Measurements from ENCODE around the gene ZIC2.
"Not testable (repeated sequence)": the region's sequence is repeated elsewhere in the genome, so short reads cannot be mapped to it uniquely, and the experiment has no call there.

Gene ZIC2

GRCh38 chr13:99944606-99945005 is 37.0 kb upstream of the ZIC2 start:
- no peak for DNase-seq (ENCODE audit: low spot score)
- TF ChIP-seq CTCF (IDR thresholded peaks at IDR 0.05; ENCODE audit: extremely low read depth, insufficient read depth, missing control alignments), result no peak
- in situ Hi-C loops (cut with MboI; ENCODE audit: low pct_unique_long_range_greater_than_20kb, low sequenced_read_pairs, unreplicated experiment), result no loop called here

GRCh38 chr13:99945515-99945914 is 36.1 kb upstream of the ZIC2 start:
- in situ Hi-C loops (cut with MboI; ENCODE audit: low pct_unique_long_range_greater_than_20kb, low sequenced_read_pairs, unreplicated experiment); DNase-seq (ENCODE audit: low spot score): not testable (repeated sequence)

- no peak for DNase-seq (ENCODE audit: low spot score)
- TF ChIP-seq CTCF (IDR thresholded peaks at IDR 0.05; ENCODE audit: extremely low read depth, insufficient read depth, missing control alignments), result no peak
- in situ Hi-C loops (cut with MboI; ENCODE audit: low pct_unique_long_range_greater_than_20kb, low sequenced_read_pairs, unreplicated experiment), result no loop called here
These were observed 33.9 kb upstream of the ZIC2 start for GRCh38 chr13:99947666-99948065.

- TF ChIP-seq CTCF (IDR thresholded peaks at IDR 0.05; ENCODE audit: extremely low read depth, insufficient read depth, missing control alignments), result no peak
- in situ Hi-C loops (cut with MboI; ENCODE audit: low pct_unique_long_range_greater_than_20kb, low sequenced_read_pairs, unreplicated experiment), result no loop called here
- no peak for DNase-seq (ENCODE audit: low spot score)
These were observed 33.2 kb upstream of the ZIC2 start for GRCh38 chr13:99948411-99948810.

- in situ Hi-C loops (cut with MboI; ENCODE audit: low pct_unique_long_range_greater_than_20kb, low sequenced_read_pairs, unreplicated experiment), result no loop called here
- no peak for DNase-seq (ENCODE audit: low spot score)
- no peak for TF ChIP-seq CTCF (IDR thresholded peaks at IDR 0.05; ENCODE audit: extremely low read depth, insufficient read depth, missing control alignments)
These were observed 32.5 kb upstream of the ZIC2 start for GRCh38 chr13:99948907-99949678.

GRCh38 chr13:99949679-99950413 is 31.7 kb upstream of the ZIC2 start:
- no peak for TF ChIP-seq CTCF (IDR thresholded peaks at IDR 0.05; ENCODE audit: extremely low read depth, insufficient read depth, missing control alignments)
- DNase-seq (ENCODE audit: low spot score), result no peak
- in situ Hi-C loops (cut with MboI; ENCODE audit: low pct_unique_long_range_greater_than_20kb, low sequenced_read_pairs, unreplicated experiment), result no loop called here

- in situ Hi-C loops (cut with MboI; ENCODE audit: low pct_unique_long_range_greater_than_20kb, low sequenced_read_pairs, unreplicated experiment); DNase-seq (ENCODE audit: low spot score): not testable (repeated sequence)
These were observed 29.9 kb upstream of the ZIC2 start for GRCh38 chr13:99951666-99952065.
